CD4-positive, alpha-beta T cell treated with Interleukin-1 beta for 1 hour (primary cell): ENCODE results near the gene CLTCL1.

ENCODE experiments used
- DNase-seq, 2 donors: peaks; one replicate each; pipeline ENCODE4 v3.0.0-alpha.2; 2020 to 2022

Gene CLTCL1

GRCh38 chr22:19149047-19149883 lies 142.3 kb downstream of the CLTCL1 start:
- DNase-seq: peak; percentile 13 to 38

- no peak for DNase-seq
Observed at GRCh38 chr22:19148417-19149046, 143.0 kb downstream of the CLTCL1 start.

- DNase-seq: no peak
Observed at GRCh38 chr22:19147195-19147780, 144.2 kb downstream of the CLTCL1 start.

GRCh38 chr22:19146215-19146968 lies 145.1 kb downstream of the CLTCL1 start:
- no peak for DNase-seq

- DNase-seq: peak; percentile 26 to 35
Observed at GRCh38 chr22:19143967-19144400, 147.5 kb downstream of the CLTCL1 start.

- no peak for DNase-seq
Observed at GRCh38 chr22:19143212-19143611, 148.3 kb downstream of the CLTCL1 start.

GRCh38 chr22:19142394-19142793 lies 149.1 kb downstream of the CLTCL1 start:
- no peak for DNase-seq

GRCh38 chr22:19139974-19140373 lies 151.5 kb downstream of the CLTCL1 start:
- no peak for DNase-seq

GRCh38 chr22:19139001-19139356 lies 152.5 kb downstream of the CLTCL1 start:
- DNase-seq: no peak

GRCh38 chr22:19138217-19139000 lies 153.1 kb downstream of the CLTCL1 start:
- no peak for DNase-seq

GRCh38 chr22:19137384-19138216 lies 153.9 kb downstream of the CLTCL1 start:
- no peak for DNase-seq

GRCh38 chr22:19136915-19137314 lies 154.6 kb downstream of the CLTCL1 start:
- no peak for DNase-seq

- DNase-seq: no peak
Observed at GRCh38 chr22:19134874-19135273, 156.6 kb downstream of the CLTCL1 start.

GRCh38 chr22:19134176-19134831 lies 157.2 kb downstream of the CLTCL1 start:
- DNase-seq: no peak

- no peak for DNase-seq
Observed at GRCh38 chr22:19133561-19133960, 158.0 kb downstream of the CLTCL1 start.

- no peak for DNase-seq
Observed at GRCh38 chr22:19132693-19133400, 158.7 kb downstream of the CLTCL1 start.

GRCh38 chr22:19132153-19132552 lies 159.4 kb downstream of the CLTCL1 start:
- DNase-seq: no peak

GRCh38 chr22:19131685-19132015 lies 159.9 kb downstream of the CLTCL1 start:
- DNase-seq: no peak

- DNase-seq: no peak
Observed at GRCh38 chr22:19130959-19131684, 160.4 kb downstream of the CLTCL1 start, which contains the start of gene TSSK2. TSS of gene TSSK2 (plus strand) at chr22:19131308. CDS start at chr22:19131400, 92 bp downstream.

- DNase-seq: no peak
Observed at GRCh38 chr22:19129871-19130270, 161.6 kb downstream of the CLTCL1 start.
